Vagina (tissue), 2 donors: ENCODE measurements around the gene ABCA7. TPM values are rescaled to one million over a fixed set of nuclear protein-coding genes. Genes with fewer than 3 reads are reported as not detected.

ENCODE experiments used
- DNase-seq, 2 donors: peaks; one replicate each; pipeline ENCODE4 v3.0.0-alpha.2; 2017; ENCODE audit errors: extremely low spot score in 2 of 2
- H3K27ac ChIP-seq: fragments of 200-600 bp; sonication (generic); one replicate; pipeline ENCODE4 v1.5.1; 2019
- H3K27me3 ChIP-seq: fragments of 200-600 bp; sonication (generic); one replicate; pipeline ENCODE4 v1.5.1; 2019
- H3K36me3 ChIP-seq, 2 donors: fragments of 200-600 bp; sonication (generic); one replicate each; pipeline ENCODE4 v1.5.1; 2017 to 2019
- H3K4me1 ChIP-seq: fragments of 200-600 bp; sonication (generic); one replicate; pipeline ENCODE4 v1.5.1; 2019
- H3K4me3 ChIP-seq, 2 donors: fragments of 200-600 bp; sonication (generic); 1 replicate in 1 of 2; 2 replicates in 1 of 2; pipeline ENCODE4 v1.5.1; 2016 to 2019
- H3K9me3 ChIP-seq: fragments of 200-600 bp; sonication (generic); one replicate; pipeline ENCODE4 v1.5.1; 2019
- POLR2A ChIP-seq, 2 donors: fragments of 450-650 bp; IDR thresholded peaks; one replicate each; pipeline ENCODE4 v1.6.1; 2017; ENCODE audit warnings: antibody characterized with exemption in 2 of 2, mild to moderate bottlenecking in 2 of 2, moderate library complexity in 2 of 2
- POLR2AphosphoS5 ChIP-seq, 2 donors: sonication (generic); formaldehyde crosslinking; IDR thresholded peaks; one replicate each; pipeline ENCODE4 v1.9.0; 2017; ENCODE audit warnings: antibody characterized with exemption in 2 of 2, mild to moderate bottlenecking in 2 of 2, low read depth in 1 of 2; ENCODE audit not compliant: insufficient read depth in 1 of 2
- intact Hi-C: fragments of 100-400 bp; cut with DNase I; formaldehyde crosslinking; loops from one replicate; pipeline ENCODE4 v1.15.1; 2023
- total RNA-seq: library from RNA; depleted of rRNA; stranded (reverse); fragments of >200 nt; gene quantifications from one replicate; pipeline ENCODE4 v1.2.3, GENCODE V29; 2016
- TF ChIP-seq, protein P1 (sequence below), 3 experiments: fragments of 450-650 bp in 2 of 3; fragments of 200-600 bp in 1 of 3; sonication (generic) in 1 of 3; IDR thresholded peaks; one replicate each; pipeline ENCODE4 v1.5.1; 2017 to 2019; ENCODE audit warnings: antibody characterized with exemption in 3 of 3, mild to moderate bottlenecking in 2 of 3, moderate library complexity in 2 of 3

The ABCA7 gene
- total RNA-seq, 1 donor from 2014 or later: 29.5 TPM

DNA sequence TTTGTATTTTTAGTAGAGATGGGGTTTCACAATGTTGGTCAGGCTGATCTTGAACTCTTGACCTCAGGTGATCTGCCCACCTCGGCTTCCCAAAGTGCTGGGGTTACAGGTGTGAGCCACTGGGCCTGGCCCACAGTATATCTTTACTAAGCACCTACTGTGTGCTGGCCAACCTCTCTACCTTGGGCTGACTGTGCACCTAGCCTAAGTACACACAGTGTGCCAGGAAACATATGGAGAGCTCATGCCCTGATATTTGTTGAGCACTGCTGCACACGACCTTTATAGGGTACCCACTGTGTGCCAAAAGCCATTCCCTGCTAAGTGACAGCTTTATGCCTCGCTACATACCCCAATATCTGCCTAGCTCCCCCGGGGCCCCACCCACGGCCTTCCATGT, 20.8 kb downstream of the ABCA7 start:
- Histone ChIP-seq H3K27ac (no peak overlapping the region), H3K36me3 (peaks cover 0 to 5% of the 10 kb centered on the region in 2 donors), H3K27me3 (no peaks in the 10 kb centered on the region), H3K4me3 (no peak overlapping the region), H3K9me3 (peaks cover 26% of the 10 kb centered on the region), H3K4me1 (peaks cover 14% of the 10 kb centered on the region)
- TF ChIP-seq POLR2A (IDR thresholded peaks at IDR 0.05) (no peak), POLR2AphosphoS5 (IDR thresholded peaks at IDR 0.05; ENCODE audit: insufficient read depth in 1 of 2, low read depth in 1 of 2) (no peak)
- TF ChIP-seq, protein P1, sequence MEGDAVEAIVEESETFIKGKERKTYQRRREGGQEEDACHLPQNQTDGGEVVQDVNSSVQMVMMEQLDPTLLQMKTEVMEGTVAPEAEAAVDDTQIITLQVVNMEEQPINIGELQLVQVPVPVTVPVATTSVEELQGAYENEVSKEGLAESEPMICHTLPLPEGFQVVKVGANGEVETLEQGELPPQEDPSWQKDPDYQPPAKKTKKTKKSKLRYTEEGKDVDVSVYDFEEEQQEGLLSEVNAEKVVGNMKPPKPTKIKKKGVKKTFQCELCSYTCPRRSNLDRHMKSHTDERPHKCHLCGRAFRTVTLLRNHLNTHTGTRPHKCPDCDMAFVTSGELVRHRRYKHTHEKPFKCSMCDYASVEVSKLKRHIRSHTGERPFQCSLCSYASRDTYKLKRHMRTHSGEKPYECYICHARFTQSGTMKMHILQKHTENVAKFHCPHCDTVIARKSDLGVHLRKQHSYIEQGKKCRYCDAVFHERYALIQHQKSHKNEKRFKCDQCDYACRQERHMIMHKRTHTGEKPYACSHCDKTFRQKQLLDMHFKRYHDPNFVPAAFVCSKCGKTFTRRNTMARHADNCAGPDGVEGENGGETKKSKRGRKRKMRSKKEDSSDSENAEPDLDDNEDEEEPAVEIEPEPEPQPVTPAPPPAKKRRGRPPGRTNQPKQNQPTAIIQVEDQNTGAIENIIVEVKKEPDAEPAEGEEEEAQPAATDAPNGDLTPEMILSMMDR (IDR thresholded peaks at IDR 0.05): no peak
- intact Hi-C loops: no loop called here
- no peak for DNase-seq

DNA sequence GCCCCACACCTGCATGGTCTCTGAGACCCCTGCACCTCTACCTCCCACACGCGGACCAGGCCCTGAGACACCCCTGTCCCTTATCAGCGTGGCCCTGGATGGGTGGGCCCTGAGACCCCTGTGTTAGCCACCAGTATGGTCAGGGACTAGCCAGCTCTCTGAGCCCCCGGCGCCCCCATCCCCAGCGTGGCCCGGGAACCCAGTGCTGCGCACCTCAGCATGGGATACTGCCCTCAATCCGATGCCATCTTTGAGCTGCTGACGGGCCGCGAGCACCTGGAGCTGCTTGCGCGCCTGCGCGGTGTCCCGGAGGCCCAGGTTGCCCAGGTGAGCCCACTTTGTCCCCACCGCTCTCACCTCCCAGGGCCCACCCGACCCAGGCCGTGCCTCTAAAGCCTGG, 22.1 kb downstream of the ABCA7 start:
- no peak overlapping the region for H3K4me3 ChIP-seq
- TF ChIP-seq, protein P1 (IDR thresholded peaks at IDR 0.05): no peak
- TF ChIP-seq POLR2A (IDR thresholded peaks at IDR 0.05) (no peak), POLR2AphosphoS5 (IDR thresholded peaks at IDR 0.05; ENCODE audit: insufficient read depth in 1 of 2, low read depth in 1 of 2) (no peak)
- intact Hi-C loops: no loop called here
- no peak for DNase-seq
- peaks cover 20% of the 10 kb centered on the region for H3K9me3 ChIP-seq
- H3K27ac ChIP-seq: no peak overlapping the region
- H3K27me3 ChIP-seq: no peaks in the 10 kb centered on the region
- peaks cover 27% of the 10 kb centered on the region for H3K4me1 ChIP-seq
- H3K36me3 ChIP-seq: peaks cover 0 to 5% of the 10 kb centered on the region in 2 donors

DNA sequence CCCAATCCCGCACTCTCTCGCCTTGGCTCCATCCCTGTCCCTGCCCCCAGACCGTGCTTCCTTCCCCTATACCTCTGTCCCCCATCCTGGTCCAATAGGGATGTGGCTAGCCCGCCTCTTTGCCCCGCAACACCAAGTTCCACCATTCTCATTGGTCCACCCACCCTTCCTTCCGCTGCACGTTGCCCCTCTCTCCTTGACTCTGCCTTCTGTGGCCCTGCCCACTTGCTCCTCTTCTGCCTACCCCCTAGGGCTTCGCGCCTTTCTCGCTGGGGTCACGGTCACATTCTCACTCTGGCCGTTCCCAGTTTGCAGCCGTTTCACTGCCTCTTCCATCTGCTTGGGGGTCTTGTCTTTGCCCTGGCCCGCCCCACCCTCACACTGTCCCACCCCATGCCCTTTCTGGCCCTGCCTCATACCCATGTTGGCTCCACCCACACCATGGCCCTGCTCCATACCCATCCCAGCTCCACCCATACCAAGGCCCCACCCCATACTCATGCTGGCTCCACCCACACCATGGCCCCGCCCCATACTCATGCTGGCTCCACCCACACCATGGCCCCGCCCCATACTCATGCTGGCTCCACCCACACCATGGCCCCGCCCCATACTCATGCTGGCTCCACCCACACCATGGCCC, 22.6 kb downstream of the ABCA7 start:
- peaks cover 0 to 5% of the 10 kb centered on the region in 2 donors for H3K36me3 ChIP-seq
- H3K4me1 ChIP-seq: peaks cover 32% of the 10 kb centered on the region
- no peak for DNase-seq
- H3K9me3 ChIP-seq: peaks cover 15% of the 10 kb centered on the region
- no peaks in the 10 kb centered on the region for H3K27me3 ChIP-seq
- TF ChIP-seq POLR2AphosphoS5 (IDR thresholded peaks at IDR 0.05; ENCODE audit: insufficient read depth in 1 of 2, low read depth in 1 of 2): no peak
- TF ChIP-seq, protein P1 (IDR thresholded peaks at IDR 0.05): no peak
- no peak for TF ChIP-seq POLR2A (IDR thresholded peaks at IDR 0.05)
- H3K4me3 ChIP-seq: no peak overlapping the region
- intact Hi-C loops: no loop called here
- no peak overlapping the region for H3K27ac ChIP-seq

DNA sequence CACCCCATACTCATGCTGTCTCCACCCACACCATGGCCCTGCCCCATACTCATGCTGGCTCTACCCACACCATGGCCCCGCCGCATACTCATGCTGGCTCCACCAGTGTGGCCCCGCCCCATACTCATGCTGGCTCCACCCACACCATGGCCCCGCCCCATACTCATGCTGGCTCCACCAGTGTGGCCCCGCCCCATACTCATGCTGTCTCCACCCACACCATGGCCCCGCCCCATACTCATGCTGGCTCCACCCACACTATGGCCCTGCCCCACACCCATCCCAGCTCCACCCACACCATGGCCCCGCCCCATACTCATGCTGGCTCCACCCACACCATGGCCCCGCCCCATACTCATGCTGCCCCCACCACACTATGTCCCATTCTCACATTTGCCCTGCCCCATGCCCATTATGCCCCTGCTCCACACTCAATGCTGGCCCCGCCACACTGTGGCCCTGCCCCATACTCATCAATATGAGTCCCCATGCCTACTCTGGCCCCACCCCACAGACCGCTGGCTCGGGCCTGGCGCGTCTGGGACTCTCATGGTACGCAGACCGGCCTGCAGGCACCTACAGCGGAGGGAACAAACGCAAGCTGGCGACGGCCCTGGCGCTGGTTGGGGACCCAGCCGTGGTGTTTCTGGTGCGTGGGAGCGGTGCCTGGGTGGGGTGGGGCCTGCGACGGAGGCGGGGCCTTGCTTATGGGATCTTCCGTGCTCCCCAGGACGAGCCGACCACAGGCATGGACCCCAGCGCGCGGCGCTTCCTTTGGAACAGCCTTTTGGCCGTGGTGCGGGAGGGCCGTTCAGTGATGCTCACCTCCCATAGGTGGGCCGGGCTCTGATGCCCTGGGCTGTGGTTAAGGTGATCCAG, 23.4 kb downstream of the ABCA7 start:
- DNase-seq: no peak
- peaks cover 36% of the 10 kb centered on the region for H3K4me1 ChIP-seq
- peaks cover 8% of the 10 kb centered on the region for H3K9me3 ChIP-seq
- no peaks in the 10 kb centered on the region for H3K27me3 ChIP-seq
- H3K27ac ChIP-seq: no peak overlapping the region
- H3K4me3 ChIP-seq: no peak overlapping the region
- peaks cover 0 to 5% of the 10 kb centered on the region in 2 donors for H3K36me3 ChIP-seq
- intact Hi-C loops: no loop called here
- no peak for TF ChIP-seq POLR2AphosphoS5 (IDR thresholded peaks at IDR 0.05; ENCODE audit: insufficient read depth in 1 of 2, low read depth in 1 of 2)
- TF ChIP-seq, protein P1 (IDR thresholded peaks at IDR 0.05): no peak
- TF ChIP-seq POLR2A (IDR thresholded peaks at IDR 0.05): no peak
